Right atrium auricular region (tissue), 2 donors: Measurements from ENCODE around the gene ZYG11B. TPM values are rescaled to one million over a fixed set of nuclear protein-coding genes. Genes with fewer than 3 reads are reported as not detected.

Experiments used
- total RNA-seq, 2 donors: library from RNA; depleted of rRNA; stranded (reverse); fragments of >200 nt; gene quantifications; one replicate each; pipeline ENCODE4 v1.1.0, GENCODE V29; 2016

The ZYG11B gene
- total RNA-seq, 2 donors from 2014 or later: 44.1 to 70.7 TPM

Other genes with a start within 250 kb of the ZYG11B start
- gene TUT4, start 173.4 kb upstream of the ZYG11B start, total RNA-seq: 10 to 100 TPM; 27.4 to 33.3 TPM
- gene GPX7, start 124.1 kb upstream of the ZYG11B start, total RNA-seq: 10 to 100 TPM; 12.0 to 17.6 TPM
- gene SHISAL2A, start 93.3 kb upstream of the ZYG11B start, total RNA-seq: not detected
- gene COA7, start 28.1 kb upstream of the ZYG11B start, total RNA-seq: 10 to 100 TPM in 1 of 2 donors, 1 to 10 TPM in 1; 8.7 to 10.6 TPM
- gene ZYG11A, start 116.3 kb downstream of the ZYG11B start, total RNA-seq: not detected
- gene ECHDC2, start 195.3 kb downstream of the ZYG11B start, total RNA-seq: 10 to 100 TPM; 50.4 to 53.1 TPM
- 100 to 1,000 TPM in 1 of 2 donors, 10 to 100 TPM in 1; 67.1 to 163 TPM for gene SCP2, start 200.8 kb downstream of the ZYG11B start, total RNA-seq